Choroid plexus epithelial cell (primary cell): ENCODE results near the gene HTRA3.

Source experiments
- DNase-seq: peaks from one replicate; pipeline ENCODE4 v3.0.0-alpha.2; 2010; ENCODE audit warnings: low read depth
- H3K4me3 ChIP-seq: 2 replicates; pipeline ENCODE4 v1.5.1; 2011; ENCODE audit warnings: low read depth, mild to moderate bottlenecking, control low read depth, low read length, moderate library complexity
- CTCF ChIP-seq: conservative IDR thresholded peaks from 2 replicates; pipeline ENCODE4 v1.5.1; 2011; ENCODE audit warnings: low read depth, mild to moderate bottlenecking, control low read depth, inconsistent platforms, low read length, moderate library complexity

Gene HTRA3

GRCh38 chr4:8286719-8287342 lies 17.3 kb downstream of the HTRA3 start:
- no peak for TF ChIP-seq CTCF

GRCh38 chr4:8287343-8288280 lies 18.1 kb downstream of the HTRA3 start:
- H3K4me3 ChIP-seq: no peak overlapping the region
- no peak for TF ChIP-seq CTCF
- DNase-seq: no peak

More at GRCh38 chr4:8286719-8287342, 17.3 kb downstream of the HTRA3 start:
- H3K4me3 ChIP-seq: no peak overlapping the region
- DNase-seq: no peak

GRCh38 chr4:8289151-8289750 lies 19.7 kb downstream of the HTRA3 start:
- H3K4me3 ChIP-seq: no peak overlapping the region
- no peak for TF ChIP-seq CTCF
- no peak for DNase-seq

DNA sequence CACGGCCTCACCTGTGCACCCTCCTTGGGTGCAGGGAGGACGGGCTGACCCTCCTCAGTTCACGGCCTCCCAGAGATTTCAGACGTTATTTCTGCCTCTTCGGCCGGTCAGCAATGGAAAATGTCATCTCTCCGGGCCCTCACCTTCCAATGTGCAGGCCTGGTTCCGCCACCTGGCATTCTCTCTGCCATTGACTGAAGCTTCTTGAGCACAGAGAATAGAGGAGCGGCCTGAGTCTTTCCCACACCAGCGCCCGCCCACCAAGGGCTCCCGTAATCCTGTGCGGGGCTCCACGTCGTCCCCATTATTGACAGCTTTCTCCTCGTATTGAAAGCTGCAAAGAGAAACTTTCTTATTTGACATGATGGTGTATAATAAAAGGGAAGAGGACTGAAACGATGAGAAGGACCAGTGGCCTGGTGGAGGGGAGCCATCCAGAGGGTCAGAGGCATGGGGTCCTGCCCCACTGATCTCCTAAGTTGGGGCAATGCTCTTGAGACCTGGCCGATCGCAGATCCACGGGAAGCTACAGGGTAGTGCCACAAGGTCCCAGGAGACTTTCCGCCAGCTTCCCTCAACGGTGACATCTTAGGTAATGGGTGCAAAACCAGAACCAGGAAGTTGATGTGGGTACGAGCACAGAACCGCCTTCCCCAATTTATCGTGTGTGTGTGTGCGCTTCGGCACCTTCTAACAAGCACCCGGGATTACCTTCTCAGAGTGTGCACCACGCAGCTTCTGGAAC lies 20.6 kb downstream of the HTRA3 start:
- no peak for DNase-seq
- TF ChIP-seq CTCF: no peak
- no peak overlapping the region for H3K4me3 ChIP-seq

DNA sequence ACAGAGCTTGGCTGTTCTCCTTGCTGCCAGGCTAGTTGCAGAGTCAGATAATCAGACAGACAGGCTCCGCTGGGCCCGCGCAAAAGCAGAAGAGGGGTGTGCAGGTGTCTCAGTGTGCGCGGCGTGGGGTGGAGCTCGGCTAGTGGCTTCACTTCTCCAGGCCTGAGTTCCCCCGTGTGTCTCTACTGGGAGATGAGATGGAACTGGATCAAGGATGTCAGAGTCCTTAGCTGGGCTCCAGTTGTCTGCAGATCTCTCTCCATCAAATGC lies 21.1 kb downstream of the HTRA3 start:
- DNase-seq: no peak
- no peak overlapping the region for H3K4me3 ChIP-seq
- TF ChIP-seq CTCF: no peak

- H3K4me3 ChIP-seq: no peak overlapping the region
- no peak for TF ChIP-seq CTCF
- no peak for DNase-seq
Observed at GRCh38 chr4:8291036-8291682, 21.6 kb downstream of the HTRA3 start.
